GM19023 (cell line): ENCODE results near the gene ATP5PB.

Experiments used
- ATAC-seq: cut with Tn5 transposase; IDR thresholded peaks from one replicate; pipeline ENCODE4 v1.9.1; 2021; ENCODE audit warnings: mild to moderate bottlenecking, moderate library complexity; ENCODE audit not compliant: unreplicated experiment

ATP5PB gene

GRCh38 chr1:111448918-111449702 is at the start of gene ATP5PB, which contains the start of gene WDR77:
ATP5PB (plus strand) TSS chr1:111449464; CDS start chr1:111449542, 78 bp downstream.
WDR77 (minus strand) TSS chr1:111449256; CDS start chr1:111449169, 87 bp downstream.
- ATAC-seq = peak; percentile 94

- no peak for ATAC-seq
Measured at GRCh38 chr1:111399792-111400610, 49.3 kb upstream of the ATP5PB start.

DNA sequence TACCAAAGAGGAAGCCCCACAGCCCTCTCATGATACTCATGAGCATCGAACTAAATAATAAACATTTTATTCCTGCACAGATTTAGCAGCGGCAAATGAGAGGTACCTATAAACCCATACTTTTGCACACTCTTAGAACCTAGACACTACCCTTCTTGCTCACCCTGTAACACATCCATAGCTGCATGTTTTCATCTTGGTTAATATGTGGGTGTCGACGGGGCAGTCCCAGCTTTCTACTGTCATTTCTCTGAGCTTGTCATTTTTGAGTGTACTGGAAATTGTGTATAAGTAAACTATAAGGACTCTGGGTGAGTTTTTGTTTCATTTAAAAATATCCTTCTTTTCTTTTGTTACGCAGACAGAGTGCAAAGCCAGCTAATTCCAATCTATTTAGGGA is 47.2 kb upstream of the ATP5PB start:
- ATAC-seq = no peak

- ATAC-seq = no peak
Measured at GRCh38 chr1:111404588-111404987, 44.7 kb upstream of the ATP5PB start.

- ATAC-seq = peak; percentile 94
Measured at GRCh38 chr1:111406321-111406768, 42.9 kb upstream of the ATP5PB start.

DNA sequence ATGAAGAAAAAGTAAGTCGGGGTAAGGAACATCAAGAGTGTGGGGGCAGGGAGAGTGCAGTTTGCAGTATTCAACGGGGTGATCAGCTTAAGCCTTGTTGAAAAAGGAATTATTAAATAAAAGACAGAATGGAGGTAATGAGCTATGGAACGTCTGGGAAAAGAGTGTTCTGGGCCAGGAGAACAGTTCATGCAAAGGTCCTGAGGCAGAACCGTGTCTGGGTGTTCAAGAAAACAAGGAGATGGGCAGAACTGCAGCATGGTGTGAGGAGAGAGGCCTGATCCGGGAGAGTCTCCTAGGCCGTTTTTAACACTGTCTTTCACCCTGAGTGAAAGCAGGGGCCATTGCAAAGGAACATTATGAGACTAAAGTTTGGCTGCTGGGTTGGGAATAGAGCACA is 42.0 kb upstream of the ATP5PB start:
- no peak for ATAC-seq

DNA sequence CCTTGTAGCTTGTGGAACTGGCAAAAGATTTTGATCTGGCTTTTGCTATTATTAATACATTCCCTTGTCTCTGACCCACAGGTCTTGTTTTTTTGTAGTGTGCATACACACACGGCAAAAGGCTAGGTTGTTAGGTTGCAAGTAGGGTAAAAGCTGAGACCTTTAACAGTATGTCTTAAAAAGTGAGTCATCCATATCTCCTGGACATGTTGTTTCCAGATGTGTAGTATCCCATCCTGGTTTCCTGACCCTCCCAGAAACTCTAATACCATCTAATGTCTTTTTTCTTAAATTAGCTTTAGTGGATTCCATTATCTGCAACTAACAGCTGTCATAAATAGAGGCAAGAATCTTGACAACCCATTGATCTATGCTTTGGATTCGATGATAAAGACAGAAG is 36.4 kb upstream of the ATP5PB start:
- ATAC-seq = no peak

- no peak for ATAC-seq
Measured at GRCh38 chr1:111414756-111415155, 34.5 kb upstream of the ATP5PB start.

DNA sequence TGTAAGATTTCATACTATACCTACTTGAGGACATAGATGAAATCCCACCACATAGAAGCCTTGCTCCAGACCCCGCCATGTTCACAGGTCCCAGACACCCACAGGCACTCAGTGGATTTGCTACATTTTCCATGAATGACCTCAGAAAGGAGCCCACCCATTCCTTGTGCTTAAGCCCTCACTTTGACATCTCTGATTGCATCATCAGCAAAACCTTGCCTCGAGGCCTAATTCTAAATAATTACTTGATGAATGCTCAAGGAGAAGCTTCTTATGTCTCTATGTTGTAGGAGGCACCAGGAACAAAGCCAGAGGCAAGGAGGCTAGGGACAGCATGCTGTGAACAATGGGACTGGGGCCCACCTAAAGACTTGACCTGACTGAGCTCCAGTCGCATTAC is 33.8 kb upstream of the ATP5PB start:
- no peak for ATAC-seq

- ATAC-seq = no peak
Measured at GRCh38 chr1:111417755-111418154, 31.5 kb upstream of the ATP5PB start.

DNA sequence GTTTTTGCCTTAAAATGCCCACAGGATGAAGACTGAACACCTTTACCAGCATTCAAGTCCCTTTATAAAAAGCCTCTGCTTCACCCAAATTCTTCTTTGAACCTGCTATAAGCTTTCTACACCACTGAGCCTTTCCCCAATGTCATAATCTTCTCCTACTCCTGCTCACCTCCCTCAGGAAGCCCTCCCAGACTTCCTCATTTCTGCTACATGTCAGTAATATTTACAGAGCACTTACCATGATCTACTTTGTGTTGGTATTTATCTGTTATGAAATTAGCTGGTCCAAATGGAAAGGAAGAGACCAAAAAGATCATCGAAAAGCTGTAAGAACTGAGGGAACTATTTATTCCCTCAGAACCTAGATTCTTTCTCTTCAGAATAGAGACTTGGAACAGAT is 30.2 kb upstream of the ATP5PB start:
- no peak for ATAC-seq

GRCh38 chr1:111420377-111420776 is 28.9 kb upstream of the ATP5PB start:
- no peak for ATAC-seq

DNA sequence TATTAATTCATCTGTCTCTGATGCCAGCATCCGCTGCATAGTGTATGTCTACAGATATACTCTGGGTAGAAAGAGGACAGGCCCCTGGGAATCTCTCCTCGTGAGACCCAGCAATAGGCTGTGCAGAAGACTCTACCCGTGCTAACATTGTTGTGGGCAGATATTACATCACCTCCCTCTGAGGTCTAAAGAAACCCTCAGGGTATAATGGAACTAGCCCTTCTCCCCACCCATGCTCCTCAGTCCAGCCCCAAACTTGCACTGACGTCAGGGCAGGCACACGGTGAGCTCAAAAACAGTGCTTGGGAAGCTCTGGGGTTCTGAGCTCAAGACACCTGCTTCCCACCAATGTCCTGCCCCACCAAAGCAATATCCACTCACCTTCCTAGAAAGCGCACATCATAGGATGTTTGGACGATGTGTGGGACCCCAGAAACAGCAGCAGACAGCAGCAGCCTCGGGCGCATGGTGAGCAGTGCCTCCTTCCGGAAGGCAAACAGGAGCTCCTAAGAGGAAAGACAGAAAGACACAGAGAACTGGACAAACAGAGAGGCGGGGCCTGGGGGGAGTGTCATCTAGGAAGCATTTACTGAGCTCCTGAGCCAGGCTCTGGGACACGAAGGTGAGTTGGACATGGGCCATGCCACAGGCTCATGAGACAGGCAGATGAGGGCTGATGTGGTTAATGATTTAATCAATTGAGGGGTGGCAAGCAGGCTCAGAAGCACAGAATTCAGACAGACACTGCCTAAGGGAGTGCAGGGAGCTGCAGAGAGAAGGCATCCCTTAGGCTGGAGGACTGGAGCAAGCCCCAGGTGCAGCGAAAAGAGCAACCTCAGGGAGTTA is 26.5 kb upstream of the ATP5PB start:
- ATAC-seq = no peak

- no peak for ATAC-seq
Measured at GRCh38 chr1:111424281-111424680, 25.0 kb upstream of the ATP5PB start.

- no peak for ATAC-seq
Measured at GRCh38 chr1:111436726-111437125, 12.5 kb upstream of the ATP5PB start.

GRCh38 chr1:111439461-111440351 is 9.6 kb upstream of the ATP5PB start:
- ATAC-seq = no peak

DNA sequence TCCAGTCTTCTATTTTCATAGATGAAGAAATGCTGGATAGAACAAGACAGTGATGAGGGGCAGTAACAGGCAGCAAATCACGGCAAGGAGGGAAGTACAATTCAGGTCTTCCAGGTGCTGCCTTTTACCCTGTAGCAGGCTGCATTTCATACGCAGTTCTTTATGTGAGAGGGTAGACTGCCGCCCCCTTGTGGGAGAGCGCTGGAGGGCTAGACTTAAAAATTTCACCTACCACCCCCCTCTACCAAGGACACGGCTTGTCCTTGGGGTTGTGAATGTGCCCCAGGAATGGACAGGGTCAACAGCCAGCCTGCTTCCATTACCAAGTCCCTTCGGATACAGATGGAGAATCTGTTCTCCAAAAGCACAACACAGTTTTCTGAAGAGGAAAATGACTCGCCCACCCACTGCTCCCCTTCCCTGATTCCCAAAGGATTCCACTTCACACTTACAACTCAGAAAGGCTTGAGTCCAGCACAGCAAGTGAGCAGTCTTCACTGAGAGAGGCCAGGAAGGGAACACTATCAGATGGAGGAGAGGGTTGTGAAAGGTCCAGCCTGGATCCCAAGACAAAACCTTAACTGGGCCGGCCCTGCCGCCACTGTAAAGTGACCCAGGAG is 7.6 kb upstream of the ATP5PB start:
- ATAC-seq = no peak

- ATAC-seq = no peak
Measured at GRCh38 chr1:111442457-111442856, 6.8 kb upstream of the ATP5PB start.

GRCh38 chr1:111444031-111444430 is 5.2 kb upstream of the ATP5PB start:
- ATAC-seq = no peak

- no peak for ATAC-seq
Measured at GRCh38 chr1:111446546-111446945, 2.7 kb upstream of the ATP5PB start.
